H9 (cell line): ENCODE measurements around the gene CCDC150. TPM values are rescaled to one million over a fixed set of nuclear protein-coding genes. Genes with fewer than 3 reads are reported as not detected.

Experiments
- DNase-seq: peaks from one replicate; pipeline ENCODE4 v3.0.0-alpha.2; 2017
- H2AFZ ChIP-seq: one replicate; pipeline ENCODE4 v1.6.1; 2013; ENCODE audit warnings: mild to moderate bottlenecking, low read length, control low read depth, moderate library complexity
- H2AK5ac ChIP-seq: 2 replicates; pipeline ENCODE4 v1.6.1; 2013; ENCODE audit warnings: low read length, control low read depth, mixed read lengths; ENCODE audit not compliant: insufficient read length
- H2BK120ac ChIP-seq: one replicate; pipeline ENCODE4 v1.6.1; 2013; ENCODE audit warnings: low read depth, mild to moderate bottlenecking, low read length, control low read depth, inconsistent platforms; ENCODE audit not compliant: poor library complexity, severe bottlenecking
- H2BK12ac ChIP-seq: 2 replicates; pipeline ENCODE4 v1.6.1; 2013; ENCODE audit warnings: low read length, control low read depth, mixed read lengths, low read depth; ENCODE audit not compliant: insufficient read length
- H2BK15ac ChIP-seq: 2 replicates; pipeline ENCODE4 v1.6.1; 2013; ENCODE audit warnings: low read depth, low read length, control low read depth
- H2BK20ac ChIP-seq: one replicate; pipeline ENCODE4 v1.6.1; 2013; ENCODE audit warnings: low read depth, mild to moderate bottlenecking, low read length, control low read depth, inconsistent platforms; ENCODE audit not compliant: poor library complexity, severe bottlenecking
- H2BK5ac ChIP-seq: 2 replicates; pipeline ENCODE4 v1.6.1; 2013; ENCODE audit warnings: low read length, control low read depth, mixed read lengths; ENCODE audit not compliant: insufficient read length
- H3K14ac ChIP-seq: 2 replicates; pipeline ENCODE4 v1.6.1; 2013; ENCODE audit warnings: low read length, control low read depth; ENCODE audit not compliant: insufficient read depth
- H3K18ac ChIP-seq: 2 replicates; pipeline ENCODE4 v1.6.1; 2013; ENCODE audit warnings: low read depth, mild to moderate bottlenecking, mixed read lengths, low read length, control low read depth; ENCODE audit not compliant: insufficient read length
- H3K23ac ChIP-seq: 2 replicates; pipeline ENCODE4 v1.6.1; 2013; ENCODE audit warnings: low read length, control low read depth, mixed read lengths, low read depth; ENCODE audit not compliant: insufficient read length
- H3K23me2 ChIP-seq: 2 replicates; pipeline ENCODE4 v1.6.1; 2013; ENCODE audit warnings: low read depth, mild to moderate bottlenecking, mixed read lengths, low read length, control low read depth; ENCODE audit not compliant: insufficient read length, poor library complexity, severe bottlenecking
- H3K27ac ChIP-seq: 2 replicates; pipeline ENCODE4 v1.5.1; 2013; ENCODE audit warnings: low read length, control low read depth, mixed read lengths, low read depth; ENCODE audit not compliant: insufficient read length
- H3K27me3 ChIP-seq: 2 replicates; pipeline ENCODE4 v1.6.1; 2013; ENCODE audit warnings: low read length, control low read depth, inconsistent platforms; ENCODE audit not compliant: insufficient read depth
- H3K4ac ChIP-seq: 2 replicates; pipeline ENCODE4 v1.6.1; 2013; ENCODE audit warnings: low read depth, mild to moderate bottlenecking, control low read depth, inconsistent platforms, low read length, moderate library complexity
- H3K4me1 ChIP-seq: 2 replicates; pipeline ENCODE4 v1.6.1; 2013; ENCODE audit warnings: low read length, control low read depth, inconsistent platforms; ENCODE audit not compliant: insufficient read depth
- H3K4me2 ChIP-seq: 2 replicates; pipeline ENCODE4 v1.6.1; 2013; ENCODE audit warnings: low read length, control low read depth, mixed read lengths; ENCODE audit not compliant: insufficient read length, insufficient read depth
- H3K56ac ChIP-seq: 2 replicates; pipeline ENCODE4 v1.6.1; 2013; ENCODE audit warnings: low read depth, mild to moderate bottlenecking, mixed read lengths, low read length, control low read depth; ENCODE audit not compliant: insufficient read length
- H3K79me1 ChIP-seq: 2 replicates; pipeline ENCODE4 v1.6.1; 2013; ENCODE audit warnings: low read depth, mild to moderate bottlenecking, moderate library complexity, low read length, control low read depth, inconsistent platforms; ENCODE audit not compliant: insufficient read depth, poor library complexity, severe bottlenecking
- H3K79me2 ChIP-seq: 2 replicates; pipeline ENCODE4 v1.6.1; 2013; ENCODE audit warnings: low read length, control low read depth, inconsistent platforms; ENCODE audit not compliant: insufficient read depth
- H3K9ac ChIP-seq: 2 replicates; pipeline ENCODE4 v1.6.1; 2013; ENCODE audit warnings: low read length, control low read depth, mixed read lengths; ENCODE audit not compliant: insufficient read length; ENCODE audit errors: extremely low read depth
- H3K9me3 ChIP-seq: one replicate; pipeline ENCODE4 v1.6.1; 2013; ENCODE audit warnings: low read depth, low read length, inconsistent platforms; ENCODE audit not compliant: control insufficient read depth
- H3T11ph ChIP-seq: one replicate; pipeline ENCODE4 v1.6.1; 2013; ENCODE audit warnings: mild to moderate bottlenecking, low read length, control low read depth, inconsistent platforms
- H4K20me1 ChIP-seq: one replicate; pipeline ENCODE4 v1.6.1; 2013; ENCODE audit not compliant: control insufficient read depth, insufficient read length, insufficient read depth
- H4K5ac ChIP-seq: 2 replicates; pipeline ENCODE4 v1.6.1; 2013; ENCODE audit warnings: low read depth, mild to moderate bottlenecking, mixed read lengths, low read length, control low read depth; ENCODE audit not compliant: insufficient read length
- H4K8ac ChIP-seq: replicated peaks from 2 replicates; pipeline ENCODE4 v1.6.1; 2013; ENCODE audit warnings: low read length, control low read depth, mixed read lengths, low read depth; ENCODE audit not compliant: insufficient read length
- H4K91ac ChIP-seq: 2 replicates; pipeline ENCODE4 v1.6.1; 2013; ENCODE audit warnings: low read depth, mild to moderate bottlenecking, moderate library complexity, mixed read lengths, low read length, control low read depth; ENCODE audit not compliant: insufficient read length
- H3K27ac Mint-ChIP-seq, 3 experiments: 2 replicates in 2 of 3; 3 replicates in 1 of 3; pipeline ENCODE4 v1.8.0; 2020 to 2021; ENCODE audit warnings: mixed read lengths in 3 of 3, mild to moderate bottlenecking in 1 of 3, moderate library complexity in 1 of 3
- H3K27me3 Mint-ChIP-seq: 2 replicates; pipeline ENCODE4 v1.8.0; 2021; ENCODE audit warnings: low read depth, mild to moderate bottlenecking, moderate library complexity, mixed read lengths
- H3K36me3 Mint-ChIP-seq, 3 experiments: 2 replicates in 2 of 3; 3 replicates in 1 of 3; pipeline ENCODE4 v1.8.0; 2020 to 2021; ENCODE audit warnings: low read depth in 3 of 3, mixed read lengths in 3 of 3; ENCODE audit not compliant: insufficient read depth in 1 of 3
- H3K4me1 Mint-ChIP-seq, 2 experiments: 2 replicates each; pipeline ENCODE4 v1.8.0; 2020; ENCODE audit warnings: mixed read lengths in 2 of 2
- H3K4me3 Mint-ChIP-seq, 2 experiments: 2 replicates in 1 of 2; 3 replicates in 1 of 2; pipeline ENCODE4 v1.8.0; 2020 to 2021; ENCODE audit warnings: mild to moderate bottlenecking in 2 of 2, mixed read lengths in 2 of 2, moderate library complexity in 1 of 2
- H3K9me3 Mint-ChIP-seq, 2 experiments: 2 replicates in 1 of 2; 3 replicates in 1 of 2; pipeline ENCODE4 v1.8.0; 2020; ENCODE audit warnings: mild to moderate bottlenecking in 2 of 2, mixed read lengths in 2 of 2, moderate library complexity in 1 of 2
- CTCF ChIP-seq: fragments of 200-600 bp; sonication (generic); conservative IDR thresholded peaks from 3 replicates; pipeline ENCODE4 v1.8.0; 2021; ENCODE audit warnings: antibody characterized with exemption, mild to moderate bottlenecking
- total RNA-seq: library from RNA; stranded (reverse); gene quantifications from 2 replicates; pipeline ENCODE4 v1.2.1, GENCODE V29; 2021

Gene CCDC150
- total RNA-seq, 1 experiment from 2014 or later, result 26.2 TPM

GRCh38 chr2:196679368-196679767 is 39.9 kb downstream of the CCDC150 start:
- H3T11ph ChIP-seq, result no peak overlapping the region
- no peak overlapping the region for H2AFZ ChIP-seq
- no peaks in the 10 kb centered on the region for H4K20me1 ChIP-seq
- H3K27me3 ChIP-seq, result no peaks in the 10 kb centered on the region
- H3K23ac ChIP-seq, result no peak overlapping the region
- no peak overlapping the region for H2AK5ac ChIP-seq
- H3K79me2 ChIP-seq, result no peaks in the 10 kb centered on the region
- no peaks in the 10 kb centered on the region for H3K23me2 ChIP-seq
- no peak overlapping the region for H4K5ac ChIP-seq
- no peak overlapping the region for H3K9ac ChIP-seq
- no peak overlapping the region for H3K18ac ChIP-seq
- no peaks in the 10 kb centered on the region for H3K9me3 ChIP-seq
- no peak overlapping the region for H2BK5ac ChIP-seq
- no peak overlapping the region; a peak in 1 of 7 replicates for H3K27ac Mint-ChIP-seq
- no peak overlapping the region for H3K4me3 Mint-ChIP-seq
- peaks cover 27 to 62% (median 56%) of the 10 kb centered on the region in 3 experiments for H3K36me3 Mint-ChIP-seq
- no peak overlapping the region for H4K8ac ChIP-seq
- H2BK20ac ChIP-seq, result no peak overlapping the region
- H3K79me1 ChIP-seq, result no peaks in the 10 kb centered on the region
- no peak overlapping the region for H3K27ac ChIP-seq
- no peak overlapping the region for H3K14ac ChIP-seq
- no peak overlapping the region for H2BK15ac ChIP-seq
- H3K56ac ChIP-seq, result no peak overlapping the region
- H4K91ac ChIP-seq, result no peak overlapping the region
- H2BK120ac ChIP-seq, result no peak overlapping the region
- TF ChIP-seq CTCF, result no peak
- H3K4me2 ChIP-seq, result no peak overlapping the region
- no peaks in the 10 kb centered on the region for H3K27me3 Mint-ChIP-seq
- no peak for DNase-seq
- H3K9me3 Mint-ChIP-seq, result peaks cover 0 to 1% of the 10 kb centered on the region in 2 experiments; a peak in 3 of 5 replicates
- H3K4me1 ChIP-seq, result no peaks in the 10 kb centered on the region
- no peaks in the 10 kb centered on the region for H3K4me1 Mint-ChIP-seq
- no peak overlapping the region for H3K4ac ChIP-seq
- no peak overlapping the region for H2BK12ac ChIP-seq
